HG03066 (cell line): ENCODE results near the gene SLPI.

Source experiments
- ATAC-seq: cut with Tn5 transposase; IDR thresholded peaks from one replicate; pipeline ENCODE4 v1.9.1; 2021; ENCODE audit warnings: low read depth; ENCODE audit not compliant: unreplicated experiment

SLPI gene

GRCh38 chr20:45279992-45280391, 25.6 kb upstream of the SLPI start:
- ATAC-seq: no peak

- ATAC-seq: no peak
Observed at GRCh38 chr20:45275338-45275737, 21.0 kb upstream of the SLPI start.

DNA sequence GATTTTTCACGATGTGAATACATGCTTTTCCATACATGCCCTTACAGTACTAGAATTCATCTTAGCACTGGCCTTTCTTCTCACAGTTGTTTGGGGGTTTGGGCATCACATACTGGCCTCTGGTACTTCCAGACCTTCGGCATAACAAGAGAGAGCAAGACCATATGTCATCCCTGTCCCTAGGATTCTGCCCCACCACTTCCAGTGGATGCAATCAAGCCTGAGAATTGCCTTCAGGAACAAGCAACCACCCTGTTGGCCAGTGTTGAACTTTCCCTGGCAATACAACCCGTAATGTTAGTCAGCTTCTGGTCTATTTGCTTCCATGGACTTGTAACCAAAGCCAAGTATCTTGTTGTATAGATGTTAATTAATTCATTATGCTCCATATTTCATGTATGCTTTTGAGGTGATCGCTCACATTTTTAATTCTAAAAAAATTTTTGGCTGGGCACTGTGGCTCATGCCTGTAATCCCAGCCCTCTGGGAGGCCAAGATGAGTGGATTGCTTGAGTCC, 15.4 kb upstream of the SLPI start:
- ATAC-seq: no peak

- no peak for ATAC-seq
Observed at GRCh38 chr20:45269056-45269455, 14.7 kb upstream of the SLPI start.

GRCh38 chr20:45268531-45268930, 14.2 kb upstream of the SLPI start:
- no peak for ATAC-seq

GRCh38 chr20:45266977-45267376, 12.6 kb upstream of the SLPI start:
- no peak for ATAC-seq

DNA sequence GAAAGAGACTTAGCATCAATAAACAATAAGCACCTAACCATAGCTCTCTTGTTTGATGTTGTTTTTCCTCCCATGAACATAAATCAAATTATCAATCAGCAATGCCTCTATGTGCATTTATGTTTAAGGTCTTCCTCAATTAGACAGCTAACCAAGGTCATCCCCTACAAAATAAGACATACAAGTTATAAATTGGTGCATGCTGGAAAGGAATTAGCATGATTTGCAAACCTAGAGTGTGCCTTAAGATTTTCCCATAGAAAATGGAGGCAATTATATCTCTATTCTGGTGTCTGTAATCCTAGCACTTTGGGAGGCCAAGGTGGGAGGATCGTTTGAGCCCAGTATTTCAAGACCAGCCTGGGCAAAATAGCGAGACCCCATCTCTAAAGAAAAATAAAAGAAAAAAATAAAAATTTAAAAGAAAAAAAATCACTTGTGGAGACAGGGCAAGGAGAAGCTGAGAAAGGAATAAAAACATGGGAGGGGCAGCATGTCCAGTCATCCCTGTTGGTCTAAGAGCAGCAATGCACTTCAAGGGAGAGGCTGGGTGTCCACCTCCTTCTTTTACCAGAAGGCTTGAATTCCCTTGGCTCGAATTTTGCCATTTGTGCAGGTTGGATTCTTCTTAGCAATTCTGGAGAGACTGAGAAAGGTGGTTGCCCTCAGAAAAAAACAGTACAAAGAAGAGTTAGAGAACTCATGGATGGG, 9.3 kb upstream of the SLPI start:
- ATAC-seq: no peak

GRCh38 chr20:45258664-45259063, 4.3 kb upstream of the SLPI start:
- no peak for ATAC-seq

DNA sequence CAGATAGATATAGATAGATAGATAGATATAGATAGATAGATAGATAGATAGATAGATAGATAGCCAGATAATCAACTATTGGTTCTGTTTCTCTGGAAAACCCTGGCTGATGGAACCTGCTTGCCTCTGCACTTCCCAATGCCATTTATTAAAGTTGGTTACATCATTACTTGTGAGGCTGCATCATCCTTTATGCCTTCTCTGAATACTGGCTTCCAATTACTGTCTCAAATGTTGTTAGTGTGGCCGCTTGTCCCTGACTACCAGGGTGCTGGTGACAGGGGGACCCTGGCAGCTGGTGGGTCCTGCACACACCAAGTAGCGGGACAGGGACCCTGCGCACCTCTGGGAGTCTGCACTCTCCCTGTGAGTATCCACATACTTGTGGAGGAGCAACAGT, 3.9 kb upstream of the SLPI start:
- ATAC-seq: no peak

GRCh38 chr20:45257711-45258110, 3.3 kb upstream of the SLPI start:
- ATAC-seq: no peak

- ATAC-seq: no peak
Observed at GRCh38 chr20:45257161-45257560, 2.8 kb upstream of the SLPI start.

GRCh38 chr20:45253261-45253660, 1.1 kb downstream of the SLPI start:
- ATAC-seq: no peak

GRCh38 chr20:45251884-45252560, 2.3 kb downstream of the SLPI start:
- no peak for ATAC-seq

DNA sequence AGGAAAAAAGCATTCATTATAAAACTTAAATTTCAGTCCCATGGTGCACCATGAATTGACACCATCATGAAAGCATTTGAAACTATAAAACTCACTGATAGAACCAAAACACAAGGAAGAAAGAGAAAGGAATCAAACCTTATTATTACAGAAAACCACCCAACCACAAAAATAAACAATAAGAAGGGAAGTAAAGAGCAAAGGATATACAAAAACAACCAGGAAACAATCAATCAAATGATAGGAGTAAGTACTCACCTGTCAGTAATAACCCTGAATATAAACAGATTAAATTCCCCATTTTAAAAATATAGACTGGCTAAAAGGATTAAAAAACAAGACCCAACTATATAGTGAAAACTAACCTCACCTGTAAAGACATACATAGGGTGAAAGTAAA, 5.8 kb downstream of the SLPI start:
- ATAC-seq: no peak

DNA sequence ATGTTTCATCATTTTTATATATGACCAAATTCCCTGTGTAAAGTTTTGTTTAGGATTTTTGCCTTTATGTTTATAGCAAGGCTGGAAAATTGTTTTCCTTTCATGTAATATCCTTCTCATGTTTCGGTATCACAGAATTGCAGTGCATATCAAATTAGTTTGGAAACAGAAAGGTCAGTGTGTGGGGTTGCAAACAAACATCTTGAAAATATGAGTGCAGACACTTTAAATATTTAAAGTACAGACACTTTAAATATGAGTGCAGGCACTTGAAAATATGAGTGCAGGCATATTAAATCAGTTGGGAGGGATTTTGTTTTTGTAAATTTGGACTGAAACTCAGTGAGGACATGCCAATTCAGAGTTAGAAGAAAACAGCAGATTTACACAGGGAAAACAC, 6.5 kb downstream of the SLPI start:
- no peak for ATAC-seq

GRCh38 chr20:45246109-45246508, 8.3 kb downstream of the SLPI start:
- ATAC-seq: no peak

DNA sequence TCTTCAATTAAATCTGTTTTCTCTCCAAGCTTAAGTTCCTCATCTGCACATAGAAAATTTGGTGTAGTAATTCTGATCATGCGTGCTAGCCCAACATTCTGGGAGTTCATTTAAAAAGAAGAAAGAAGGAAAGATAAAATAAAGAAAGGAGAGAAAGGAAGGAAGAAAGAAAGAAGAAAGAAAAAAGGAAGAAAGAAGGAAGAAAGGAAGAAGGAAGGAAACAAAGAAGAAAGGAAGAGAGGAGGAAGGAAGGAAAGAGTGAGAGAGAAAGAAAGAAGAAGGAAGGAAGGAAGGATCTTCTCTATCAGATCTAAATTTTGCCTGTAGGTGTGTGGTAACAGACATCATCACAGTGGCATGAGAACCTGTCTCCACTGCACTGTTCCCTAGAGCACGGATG, 16.2 kb downstream of the SLPI start:
- no peak for ATAC-seq

DNA sequence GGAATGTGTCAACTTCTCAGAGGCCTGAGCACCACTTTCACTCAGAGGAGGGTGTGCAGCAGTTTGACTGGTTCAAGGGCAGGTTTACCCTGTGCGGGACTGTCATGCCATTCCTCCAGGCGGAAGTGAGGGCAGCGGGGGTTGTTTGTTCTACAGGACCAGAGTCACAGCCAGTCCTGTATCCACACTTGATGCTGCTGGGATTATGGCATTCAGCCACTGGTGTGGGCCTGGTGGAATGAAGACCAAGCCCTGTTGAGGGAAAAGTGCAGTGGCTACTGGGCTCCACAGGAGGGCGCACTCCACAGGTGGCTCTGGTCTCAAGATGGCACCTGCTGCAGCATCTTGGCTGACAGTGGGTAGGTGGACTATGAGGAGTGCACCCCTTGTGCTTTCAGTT, 18.4 kb downstream of the SLPI start:
- ATAC-seq: no peak

- ATAC-seq: no peak
Observed at GRCh38 chr20:45230631-45231030, 23.7 kb downstream of the SLPI start.

GRCh38 chr20:45229264-45230056, 24.9 kb downstream of the SLPI start:
- ATAC-seq: no peak

DNA sequence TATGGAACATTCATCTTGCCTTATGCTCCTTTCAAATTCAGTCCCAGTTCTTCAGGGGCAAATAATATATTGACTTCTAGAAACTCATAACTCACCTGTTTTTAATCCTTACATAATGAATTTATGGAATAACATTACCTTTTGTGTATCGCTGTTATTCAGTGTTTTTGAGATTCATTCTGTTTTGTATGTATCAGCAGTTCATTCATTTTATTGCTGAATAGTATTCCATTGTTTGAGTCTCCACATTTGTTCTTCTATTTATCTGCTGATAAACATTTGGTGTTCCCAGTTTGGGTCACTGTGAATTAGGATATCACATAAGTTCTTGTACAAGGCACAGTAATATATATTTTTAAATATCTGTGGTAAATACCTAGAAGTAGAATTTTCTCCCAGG, 28.1 kb downstream of the SLPI start:
- no peak for ATAC-seq
